ENCODE results near the gene ZNF624.

ZNF624 gene

DNA sequence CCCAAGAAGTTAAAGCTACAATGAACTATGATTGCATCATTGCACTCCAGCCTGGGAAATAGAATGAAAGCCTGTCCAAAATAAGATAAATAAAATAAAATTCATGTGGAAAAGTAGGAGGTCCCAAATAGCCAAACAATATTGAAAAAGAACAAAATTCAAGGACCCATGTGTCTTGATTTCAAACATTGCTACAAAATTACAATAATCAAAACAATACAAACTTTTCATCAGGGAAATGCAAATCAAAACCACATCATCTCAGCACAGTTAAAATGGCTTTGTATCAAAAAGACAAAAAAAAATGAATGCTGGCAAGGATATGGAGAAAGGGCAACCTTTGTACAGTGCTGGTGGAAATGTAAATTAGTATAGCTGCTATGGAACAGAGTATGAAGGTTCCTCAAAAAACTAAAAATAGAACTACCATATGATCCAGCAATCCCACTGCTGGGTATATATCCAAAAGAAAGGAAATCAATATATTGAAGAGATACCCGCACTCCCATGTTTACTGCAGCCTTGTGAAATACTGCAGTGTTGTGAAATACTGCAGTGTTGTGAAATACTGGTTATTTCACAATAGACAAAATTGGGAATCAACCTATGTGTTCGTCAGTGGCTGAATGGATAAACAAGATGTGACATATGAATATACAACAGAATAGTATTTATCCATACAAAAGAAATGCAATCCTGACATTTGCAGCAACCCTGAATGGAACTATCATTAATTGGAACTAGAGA is 60.1 kb downstream of the ZNF624 start:
- no peak for DNase-seq

DNA sequence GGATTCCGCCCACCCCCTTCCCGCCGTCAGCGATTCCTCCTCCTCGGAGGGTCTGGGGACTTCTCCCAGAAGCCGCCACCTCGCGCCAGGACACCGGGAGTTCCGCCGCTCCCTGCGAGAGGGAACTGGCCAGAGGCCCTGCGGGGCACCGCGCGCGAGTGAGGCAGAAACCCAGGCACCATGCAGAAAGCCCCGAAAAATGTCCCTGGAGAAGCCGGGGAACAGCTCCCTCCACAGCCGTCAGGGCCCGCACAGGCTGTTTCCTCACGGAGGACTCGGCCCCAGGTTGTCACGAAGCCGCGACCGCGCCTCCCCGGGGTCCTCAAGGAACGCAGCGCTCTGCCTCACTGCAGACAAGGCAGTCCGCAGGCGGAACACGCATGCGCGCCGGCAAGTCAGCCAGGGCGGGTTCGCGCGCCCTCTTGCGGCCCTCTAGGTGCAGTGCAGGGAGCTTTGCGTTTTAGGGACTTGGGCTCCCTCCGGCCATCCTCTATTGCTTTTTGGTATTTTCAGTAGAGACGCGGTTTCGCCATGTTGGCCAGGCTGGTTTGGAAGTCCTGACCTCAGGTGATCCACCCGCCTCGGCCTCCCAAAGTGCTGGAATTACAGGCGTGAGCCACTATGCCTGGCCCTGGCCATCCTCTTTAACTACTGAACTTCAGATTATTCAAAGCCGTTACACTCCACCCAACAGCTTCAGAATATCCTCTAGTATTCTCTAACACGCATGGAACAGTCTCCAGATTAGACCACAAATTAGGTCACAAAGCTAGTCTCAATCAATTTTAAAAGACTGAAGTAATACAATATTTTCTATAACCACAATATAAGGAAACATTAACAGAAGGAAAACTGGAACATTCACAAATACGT is 64.3 kb downstream of the ZNF624 start:
- DNase-seq, result peak; percentile 16

DNA sequence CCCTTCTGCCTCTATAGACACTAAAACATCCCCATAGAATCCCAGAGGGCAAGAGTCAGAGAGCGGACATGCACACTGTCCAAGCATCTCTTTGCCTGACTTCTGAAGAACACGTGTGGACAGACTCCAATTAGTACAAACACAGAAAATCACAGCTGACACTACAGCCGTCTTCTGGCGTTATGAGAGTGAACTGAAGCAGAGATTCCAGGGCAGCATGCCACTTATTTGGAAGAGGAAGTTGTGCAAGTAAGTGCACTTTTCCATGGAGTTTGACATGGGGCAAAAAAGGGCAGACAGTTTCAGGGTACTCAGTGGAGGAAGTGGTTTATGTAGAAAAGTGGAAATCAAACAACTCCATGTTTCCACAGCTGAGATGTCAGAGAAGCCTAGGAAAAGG is 67.9 kb downstream of the ZNF624 start:
- no peak for DNase-seq

DNA sequence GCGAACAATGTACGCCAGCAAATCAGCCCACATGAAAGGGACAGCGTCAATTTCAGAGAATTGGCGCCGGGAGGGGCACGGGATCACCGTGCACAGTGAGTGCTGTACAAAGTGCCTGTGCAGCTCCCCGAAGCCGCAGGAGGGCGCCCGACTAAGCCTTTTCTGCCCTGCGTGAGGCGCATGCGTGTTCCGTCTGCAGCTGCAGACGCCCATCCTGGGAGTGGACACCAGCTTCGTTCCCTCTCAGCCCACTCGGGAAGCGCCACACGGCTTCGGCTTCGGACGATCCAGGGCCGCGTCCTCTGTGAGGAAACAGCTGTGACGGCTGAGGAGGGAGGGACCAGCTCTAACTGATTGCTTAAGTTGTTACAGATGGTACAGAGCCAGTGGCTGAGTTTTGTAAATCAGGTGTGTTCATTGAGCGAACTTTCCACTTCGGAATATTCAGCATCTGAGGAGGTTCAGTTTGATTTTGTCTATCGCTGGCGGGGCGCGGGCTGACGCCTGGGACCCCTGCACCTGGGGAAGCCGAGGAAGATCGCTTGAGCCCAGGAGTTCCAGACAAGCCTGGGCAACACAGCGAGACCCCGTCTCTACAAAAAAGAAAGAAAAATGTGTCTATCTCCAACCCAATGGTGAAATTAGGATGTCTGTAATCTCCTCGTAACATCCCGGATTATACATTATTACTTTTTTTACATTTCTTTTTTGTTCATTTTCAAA is 69.2 kb downstream of the ZNF624 start:
- peak; percentile 41 for DNase-seq

DNA sequence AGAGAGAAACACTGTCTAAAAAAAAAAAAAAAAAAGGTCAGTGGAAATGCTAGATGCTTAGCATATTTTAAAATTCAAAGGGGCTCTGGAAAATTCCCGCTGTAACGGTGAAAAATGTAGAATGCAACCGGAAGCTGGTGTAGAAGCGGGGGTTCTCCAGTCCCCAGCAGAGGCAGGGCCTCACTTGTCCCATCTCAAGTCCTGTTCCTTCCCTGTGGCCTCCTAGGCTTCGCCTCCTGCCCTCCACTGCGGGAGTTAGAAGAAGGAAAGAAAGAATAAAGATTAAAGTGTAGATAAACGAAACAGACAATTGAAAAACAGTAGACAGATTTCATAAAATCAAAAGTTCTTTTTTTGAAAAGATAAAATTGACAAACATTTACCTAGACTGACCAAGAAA is 69.9 kb downstream of the ZNF624 start:
- DNase-seq, result no peak

GRCh38 chr17:16573466-16573865 is 80.2 kb downstream of the ZNF624 start:
- DNase-seq, result no peak
